ENCODE measurements around the gene KIF4A.

The KIF4A gene

DNA sequence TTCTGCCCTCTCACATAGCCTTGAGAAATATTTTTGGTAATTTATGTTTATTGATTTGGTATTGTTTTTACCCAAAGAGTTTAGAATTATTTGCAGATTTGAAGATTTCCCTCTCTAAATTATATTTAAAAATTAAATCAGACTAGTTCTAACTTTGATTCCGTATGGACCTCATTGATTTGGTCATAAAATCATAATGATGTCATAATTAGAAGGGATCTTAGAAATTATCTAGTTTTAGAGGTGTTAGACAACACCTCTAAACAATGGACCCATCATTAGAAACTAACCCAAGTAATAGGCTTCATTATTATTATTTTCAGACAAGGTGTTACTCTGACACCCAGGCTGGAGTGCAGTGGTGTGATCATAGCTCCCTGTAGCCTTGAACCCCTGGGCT is 178.8 kb downstream of the KIF4A start:
- Histone ChIP-seq H3K27me3 (replicated peaks; ENCODE audit: control insufficient read depth, insufficient read depth, low read length) (no peaks in the 10 kb centered on the region), H3K36me3 (ENCODE audit: control insufficient read depth, insufficient read depth, low read length) (no peaks in the 10 kb centered on the region), H3K4me3 (replicated peaks; ENCODE audit: low read depth, low read length) (no peak overlapping the region)
- TF ChIP-seq, protein P1, sequence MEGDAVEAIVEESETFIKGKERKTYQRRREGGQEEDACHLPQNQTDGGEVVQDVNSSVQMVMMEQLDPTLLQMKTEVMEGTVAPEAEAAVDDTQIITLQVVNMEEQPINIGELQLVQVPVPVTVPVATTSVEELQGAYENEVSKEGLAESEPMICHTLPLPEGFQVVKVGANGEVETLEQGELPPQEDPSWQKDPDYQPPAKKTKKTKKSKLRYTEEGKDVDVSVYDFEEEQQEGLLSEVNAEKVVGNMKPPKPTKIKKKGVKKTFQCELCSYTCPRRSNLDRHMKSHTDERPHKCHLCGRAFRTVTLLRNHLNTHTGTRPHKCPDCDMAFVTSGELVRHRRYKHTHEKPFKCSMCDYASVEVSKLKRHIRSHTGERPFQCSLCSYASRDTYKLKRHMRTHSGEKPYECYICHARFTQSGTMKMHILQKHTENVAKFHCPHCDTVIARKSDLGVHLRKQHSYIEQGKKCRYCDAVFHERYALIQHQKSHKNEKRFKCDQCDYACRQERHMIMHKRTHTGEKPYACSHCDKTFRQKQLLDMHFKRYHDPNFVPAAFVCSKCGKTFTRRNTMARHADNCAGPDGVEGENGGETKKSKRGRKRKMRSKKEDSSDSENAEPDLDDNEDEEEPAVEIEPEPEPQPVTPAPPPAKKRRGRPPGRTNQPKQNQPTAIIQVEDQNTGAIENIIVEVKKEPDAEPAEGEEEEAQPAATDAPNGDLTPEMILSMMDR (IDR thresholded peaks at IDR 0.05; ENCODE audit: insufficient read depth, low read length, poor library complexity, severe bottlenecking), result no peak
- DNase-seq (ENCODE audit: extremely low read depth, insufficient read length), result no peak
